MM.1S (cell line): Measurements from ENCODE around the gene DOCK4.

ENCODE experiments used
- CTCF ChIP-seq: fragments of 300-600 bp; sonication (generic); IDR thresholded peaks from 2 replicates; pipeline ENCODE4 v1.5.1; 2016; ENCODE audit warnings: antibody characterized with exemption, low read length, mixed read lengths
- EZH2 ChIP-seq: fragments of 300-600 bp; sonication (generic); optimal IDR thresholded peaks from 2 replicates; pipeline ENCODE3; 2017; ENCODE audit warnings: low read depth, mild to moderate bottlenecking, antibody characterized with exemption, low read length, mixed read lengths
- EZH2phosphoT487 ChIP-seq: fragments of 300-600 bp; sonication (generic); IDR thresholded peaks from 2 replicates; pipeline ENCODE4 v1.6.1; 2018; ENCODE audit warnings: antibody characterized with exemption, low read length

- TF ChIP-seq CTCF (no peak), EZH2 (no peak), EZH2phosphoT487 (no peak)
Measured at GRCh38 chr7:111727905-111728634, 478.1 kb downstream of the DOCK4 start.
